ENCODE results near the gene MX1.
"Not testable (repeated sequence)": the region's sequence is repeated elsewhere in the genome, so short reads cannot be mapped to it uniquely, and the experiment has no call there.

Gene MX1

DNA sequence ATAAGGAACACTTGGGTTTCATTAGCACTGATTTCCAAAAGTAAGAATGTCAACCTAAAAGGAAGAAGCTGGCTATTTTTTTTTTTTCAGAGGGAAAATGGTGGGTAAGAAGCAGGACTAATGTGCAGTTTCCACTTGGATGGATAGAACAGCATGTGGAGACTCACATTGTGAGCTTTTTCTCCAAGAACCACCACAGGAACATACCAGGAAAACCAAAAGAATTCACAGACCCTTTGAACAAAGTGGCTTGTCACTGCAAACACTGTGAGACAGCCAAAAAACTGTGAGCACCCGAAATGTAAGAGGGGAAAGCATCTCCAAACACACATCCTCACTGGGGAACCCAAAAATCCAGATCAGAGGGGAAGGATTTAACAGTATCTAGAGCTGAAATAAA lies 15.7 kb upstream of the MX1 start:
- DNase-seq = no peak

DNA sequence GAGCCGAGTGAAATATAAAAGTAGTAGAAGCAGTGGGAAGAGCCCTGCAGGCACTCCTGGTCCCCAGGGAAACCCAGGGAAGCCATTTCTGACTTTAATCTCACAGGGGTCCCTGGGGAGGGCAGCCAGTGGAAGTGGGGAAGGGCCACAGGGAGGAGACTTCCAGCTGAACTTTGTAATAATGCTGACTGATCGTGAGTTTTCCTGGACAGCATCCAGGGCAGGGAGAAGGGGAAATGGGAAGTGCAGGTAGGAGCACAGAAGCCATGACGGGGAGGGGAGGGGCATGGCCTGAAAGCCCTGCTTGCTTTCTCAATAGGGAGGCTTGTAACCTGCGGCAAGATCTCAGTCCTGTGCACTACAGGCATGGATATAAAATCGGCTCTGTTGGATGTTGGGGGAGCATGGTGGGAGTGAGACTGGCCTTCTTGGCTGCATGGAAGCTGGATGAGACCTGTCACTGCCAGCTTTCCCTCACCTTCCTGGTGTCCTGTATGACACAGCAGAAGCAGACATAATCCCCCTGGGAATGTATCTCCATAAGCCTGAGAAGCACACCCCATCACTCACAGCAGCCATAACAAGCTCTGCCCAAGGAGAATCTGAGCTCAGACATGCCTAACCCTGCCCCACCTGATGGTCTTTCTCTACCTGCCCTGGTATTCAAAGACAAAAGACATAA lies 15.1 kb upstream of the MX1 start:
- DNase-seq = no peak

DNA sequence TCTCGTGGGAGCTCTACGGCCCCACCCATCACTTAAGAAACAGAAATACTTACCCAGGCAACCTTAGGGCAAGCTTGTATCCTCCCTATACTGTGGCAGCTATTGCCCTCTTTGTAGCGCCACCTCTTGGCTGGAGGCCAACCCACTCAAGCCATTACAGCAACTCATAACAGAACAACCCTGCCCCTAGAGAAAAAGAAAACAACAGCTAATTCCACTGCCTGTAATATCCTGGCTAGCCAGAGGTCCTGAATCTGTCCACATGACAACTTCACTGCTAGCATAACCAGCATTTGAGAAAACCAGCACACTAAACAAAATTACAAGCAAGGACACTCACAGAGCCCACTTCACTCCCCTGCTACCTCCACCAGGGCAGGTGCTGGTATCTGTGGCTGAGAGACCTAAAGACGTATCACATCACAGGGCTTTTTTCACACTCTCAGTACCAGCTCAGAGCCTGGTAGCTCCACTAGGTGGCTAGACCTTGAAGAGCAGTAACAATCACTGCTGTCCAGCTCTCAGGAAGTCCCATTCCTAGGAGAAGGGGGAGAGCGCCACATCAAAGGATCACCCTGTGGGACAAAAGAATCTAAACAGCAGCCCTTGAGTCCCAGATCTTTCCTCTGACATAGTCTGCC lies 14.5 kb upstream of the MX1 start:
- no peak for DNase-seq

DNA sequence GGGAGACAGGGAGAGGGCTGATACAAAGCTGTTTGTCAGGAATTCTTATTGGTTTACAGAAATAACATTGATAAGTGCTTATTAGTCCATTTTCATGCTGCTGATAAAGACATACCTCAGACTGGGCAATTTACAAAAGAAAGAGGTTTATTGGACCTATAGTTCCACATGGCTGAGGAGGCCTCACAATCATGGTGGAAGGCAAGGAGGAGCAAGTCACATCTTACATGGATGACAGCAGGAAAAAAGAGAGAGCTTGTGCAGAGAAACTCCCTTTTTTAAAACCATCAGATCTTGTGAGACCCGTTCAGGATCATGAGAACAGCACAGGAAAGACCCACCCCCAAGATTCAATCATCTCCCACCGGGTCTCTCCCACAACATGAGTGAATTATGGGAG lies 8.5 kb upstream of the MX1 start:
- not testable (repeated sequence) for DNase-seq

DNA sequence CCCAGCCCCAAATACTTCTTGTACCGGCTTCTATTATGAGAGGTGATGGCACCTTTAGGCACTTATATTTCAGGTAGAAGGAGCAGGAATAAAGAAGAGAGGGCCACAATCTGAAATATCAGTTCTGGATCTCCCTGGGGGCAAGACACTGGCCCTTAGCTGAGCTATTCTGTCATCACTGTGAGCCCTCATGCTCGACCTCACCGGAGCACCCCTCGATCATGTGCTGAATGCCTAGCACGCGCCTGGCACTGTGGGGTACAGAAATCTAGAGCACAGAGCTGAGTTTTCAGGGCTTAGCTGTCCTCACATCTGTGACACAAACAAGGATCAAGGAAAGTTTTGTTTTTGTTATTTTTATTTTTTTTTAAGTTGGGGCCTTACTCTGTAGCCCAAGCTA lies 7.6 kb upstream of the MX1 start:
- DNase-seq = no peak

DNA sequence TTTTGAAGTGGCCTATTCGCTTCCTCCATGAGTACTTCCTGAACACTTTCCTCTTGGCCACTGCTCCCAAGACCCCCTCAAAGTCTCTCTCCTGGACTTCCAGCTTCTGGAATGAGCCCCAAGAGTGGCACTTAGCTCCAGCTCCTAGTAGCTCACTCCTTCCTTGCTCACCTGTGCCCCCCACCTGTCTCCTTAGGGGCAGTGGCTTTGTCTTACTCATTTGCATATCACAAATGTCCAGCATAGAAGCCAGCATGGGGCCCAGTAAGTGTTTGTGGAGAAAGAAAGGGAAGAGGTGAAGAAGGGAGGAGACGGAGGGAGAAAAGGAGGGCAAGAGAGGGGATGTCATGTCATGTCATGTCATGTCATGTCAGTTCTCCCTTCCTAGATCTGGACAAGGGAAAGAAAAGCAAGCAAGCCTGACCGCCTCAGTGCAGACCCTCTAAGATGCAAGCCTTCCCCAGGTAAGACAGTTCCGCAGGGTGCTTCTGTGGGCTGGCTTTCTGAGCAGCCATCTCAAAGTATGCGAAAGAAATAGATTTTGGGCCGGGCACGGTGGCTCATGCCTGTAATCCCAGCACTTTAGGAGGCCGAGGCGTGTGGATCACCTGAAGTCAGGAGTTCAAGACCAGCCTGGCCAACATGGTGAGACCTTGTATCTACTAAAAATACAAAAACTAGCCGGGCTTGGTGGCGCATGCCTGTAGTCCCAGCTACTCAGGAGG lies 6.9 kb upstream of the MX1 start:
- no peak for DNase-seq

DNA sequence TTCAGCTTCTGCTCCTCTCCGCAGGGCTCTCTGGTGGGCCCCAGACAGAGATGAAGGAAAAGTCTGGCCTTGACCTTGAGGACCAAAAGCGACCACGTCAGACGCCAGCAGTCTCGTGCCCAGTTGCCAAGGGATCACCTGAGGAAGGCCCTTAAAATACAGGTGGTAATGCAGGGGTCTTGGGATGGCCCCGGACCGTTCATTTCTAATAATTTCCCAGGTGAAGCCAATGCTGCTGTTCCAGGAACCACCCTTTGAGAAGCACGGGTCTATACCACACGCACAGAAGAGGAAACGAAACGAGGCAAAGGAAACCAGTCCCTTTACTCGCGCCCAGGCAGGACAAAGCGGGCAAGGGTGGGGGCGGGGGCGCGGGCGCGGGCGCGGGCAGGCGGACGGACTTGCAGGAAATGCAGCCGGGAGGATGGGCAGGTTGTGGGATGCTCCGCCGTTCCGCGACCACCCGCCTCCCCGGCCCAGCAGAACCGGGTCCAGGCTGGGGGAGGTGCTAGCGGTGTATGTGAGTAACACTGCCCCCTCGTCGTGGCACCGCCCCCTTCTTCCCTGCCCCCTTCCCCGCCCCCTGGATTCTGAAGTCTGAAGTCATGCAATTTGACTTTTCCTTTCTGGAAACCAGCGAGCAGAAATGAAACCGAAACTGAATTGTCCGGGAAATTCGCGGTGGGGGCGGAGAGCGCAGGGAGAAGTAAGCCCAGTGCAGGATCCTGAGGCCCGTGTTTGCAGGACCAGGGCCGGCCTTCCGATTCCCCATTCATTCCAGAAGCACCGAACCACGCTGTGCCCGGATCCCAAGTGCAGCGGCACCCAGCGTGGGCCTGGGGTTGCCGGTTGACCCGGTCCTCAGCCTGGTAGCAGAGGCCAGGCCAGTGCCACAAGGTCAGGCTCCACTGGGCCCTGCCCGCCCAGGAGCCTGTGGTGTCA lies 5.8 kb upstream of the MX1 start:
- DNase-seq = peak; percentile 17

DNA sequence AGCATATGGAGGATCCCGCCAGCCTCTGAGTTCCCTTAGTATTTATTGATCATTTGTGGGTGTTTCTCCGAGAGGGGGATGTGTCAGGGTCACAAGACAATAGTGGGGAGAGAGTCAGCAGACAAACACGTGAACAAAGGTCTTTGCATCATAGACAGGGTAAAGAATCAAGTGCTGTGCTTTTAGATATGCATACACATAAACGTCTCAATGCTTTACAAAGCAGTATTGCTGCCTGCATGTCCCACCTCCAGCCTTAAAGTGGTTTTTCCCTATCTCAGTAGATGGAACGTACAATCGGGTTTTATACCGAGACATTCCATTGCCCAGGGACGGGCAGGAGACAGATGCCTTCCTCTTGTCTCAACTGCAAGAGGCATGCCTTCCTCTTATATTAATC lies 5.0 kb upstream of the MX1 start:
- DNase-seq = not testable (repeated sequence)

DNA sequence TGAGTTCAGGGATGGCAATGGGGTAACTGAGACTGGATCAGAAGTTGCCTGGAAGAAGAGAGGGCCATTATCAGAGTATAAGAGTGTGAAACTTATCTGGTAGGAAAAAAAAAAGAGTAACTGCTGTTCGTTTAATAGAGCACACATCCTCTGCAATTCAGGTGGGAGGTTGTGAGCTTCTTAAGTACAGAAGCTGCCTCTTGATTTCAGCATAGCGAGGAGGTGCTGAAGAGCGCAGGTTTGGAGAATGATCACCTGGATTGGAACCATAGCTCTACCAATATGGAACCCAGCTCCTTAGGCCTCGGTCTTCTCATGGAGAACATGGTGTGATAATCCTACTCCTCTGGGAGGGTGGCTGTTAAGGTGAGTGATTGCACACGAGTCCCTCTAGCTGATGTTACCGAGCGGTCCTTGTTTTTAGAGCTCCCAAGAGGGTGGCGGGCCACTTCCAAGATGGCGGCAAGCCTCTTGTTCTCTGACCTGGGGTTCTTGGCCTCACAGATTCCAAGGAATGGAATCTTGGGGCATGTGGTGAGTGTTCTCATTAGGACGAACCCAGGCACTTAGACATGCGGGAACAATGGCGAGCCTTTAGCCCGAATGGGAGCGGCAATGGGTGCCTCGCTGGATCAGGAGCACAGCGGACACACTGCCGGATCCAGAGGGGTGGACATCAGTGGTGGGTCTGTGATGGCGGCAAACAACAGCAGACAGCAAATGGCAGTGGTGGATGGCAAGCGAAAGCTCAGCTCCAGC lies 3.3 kb upstream of the MX1 start:
- no peak for DNase-seq

DNA sequence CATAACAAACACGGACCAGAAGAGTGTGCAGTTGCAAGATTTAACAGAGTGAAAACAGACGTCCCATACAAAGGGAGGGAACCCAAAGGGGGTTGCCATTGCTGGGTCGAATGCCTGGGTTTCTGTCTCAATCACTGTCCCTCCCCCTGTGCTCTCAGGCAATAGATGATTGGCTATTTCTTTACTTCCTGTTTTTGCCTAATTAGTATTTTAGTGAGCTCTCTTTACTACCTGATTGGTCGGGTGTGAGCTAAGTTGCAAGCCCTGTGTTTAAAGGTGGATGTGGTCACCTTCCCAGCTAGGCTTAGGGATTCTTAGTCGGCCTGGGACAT lies 2.8 kb upstream of the MX1 start:
- DNase-seq = not testable (repeated sequence)

DNA sequence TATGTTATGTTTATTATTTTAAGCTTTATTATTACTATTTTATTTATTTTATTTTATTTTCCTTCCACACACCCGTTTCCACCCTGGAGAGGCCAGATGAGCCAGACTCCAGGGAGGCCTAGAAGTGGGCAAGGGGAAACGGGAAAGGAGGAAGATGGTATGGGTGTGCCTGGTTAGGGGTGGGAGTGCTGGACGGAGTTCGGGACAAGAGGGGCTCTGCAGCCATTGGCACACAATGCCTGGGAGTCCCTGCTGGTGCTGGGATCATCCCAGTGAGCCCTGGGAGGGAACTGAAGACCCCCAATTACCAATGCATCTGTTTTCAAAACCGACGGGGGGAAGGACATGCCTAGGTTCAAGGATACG lies 468 bp upstream of the MX1 start:
- DNase-seq = no peak

DNA sequence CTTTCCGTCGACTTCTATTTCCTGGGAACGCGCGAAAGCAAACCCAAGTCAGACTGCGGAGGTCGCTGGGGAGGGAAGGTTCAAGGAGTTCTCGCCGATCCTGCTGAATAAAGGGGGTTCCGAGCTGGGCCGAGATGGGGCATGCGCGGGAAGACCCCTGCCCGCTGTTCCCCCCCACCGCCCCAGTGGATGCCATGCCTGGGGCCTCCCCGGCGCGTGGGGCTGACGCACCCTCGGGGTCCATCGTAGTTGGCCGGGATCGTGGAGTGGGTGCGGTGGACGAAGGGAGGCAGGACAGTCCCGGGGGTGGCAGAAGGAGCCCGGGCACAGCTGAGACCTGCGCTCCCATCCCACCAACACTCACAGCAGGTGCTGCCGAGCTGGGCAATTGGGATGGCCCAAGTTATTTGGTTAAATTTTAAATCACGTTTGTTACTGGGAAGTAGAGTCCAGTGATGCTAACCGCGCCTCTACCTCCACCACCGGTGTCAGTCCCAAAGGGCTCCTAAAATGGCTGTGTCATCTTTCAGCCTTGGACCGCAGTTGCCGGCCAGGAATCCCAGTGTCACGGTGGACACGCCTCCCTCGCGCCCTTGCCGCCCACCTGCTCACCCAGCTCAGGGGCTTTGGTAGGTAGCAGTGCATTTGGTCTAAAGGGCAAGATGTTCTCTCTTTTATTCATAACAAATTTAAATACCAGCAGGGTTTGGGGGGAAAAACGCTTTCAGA lies 801 bp downstream of the MX1 start:
- DNase-seq = no peak

DNA sequence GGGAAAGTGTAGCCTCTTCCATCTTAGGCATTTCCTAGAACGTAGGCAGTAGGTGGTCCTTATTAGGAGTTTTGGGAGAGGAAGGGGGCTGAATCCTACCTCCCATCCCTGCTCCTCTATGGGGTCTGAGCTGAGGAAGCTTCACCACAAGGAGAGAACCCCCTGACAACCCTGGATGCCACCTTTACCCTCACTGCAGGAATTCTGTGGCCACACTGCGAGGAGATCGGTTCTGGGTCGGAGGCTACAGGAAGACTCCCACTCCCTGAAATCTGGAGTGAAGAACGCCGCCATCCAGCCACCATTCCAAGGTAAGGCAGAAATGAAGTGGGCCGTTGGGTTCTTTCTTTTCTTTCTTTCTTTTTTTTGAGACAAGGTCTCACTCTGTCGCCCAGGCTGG lies 1.5 kb downstream of the MX1 start:
- no peak for DNase-seq

DNA sequence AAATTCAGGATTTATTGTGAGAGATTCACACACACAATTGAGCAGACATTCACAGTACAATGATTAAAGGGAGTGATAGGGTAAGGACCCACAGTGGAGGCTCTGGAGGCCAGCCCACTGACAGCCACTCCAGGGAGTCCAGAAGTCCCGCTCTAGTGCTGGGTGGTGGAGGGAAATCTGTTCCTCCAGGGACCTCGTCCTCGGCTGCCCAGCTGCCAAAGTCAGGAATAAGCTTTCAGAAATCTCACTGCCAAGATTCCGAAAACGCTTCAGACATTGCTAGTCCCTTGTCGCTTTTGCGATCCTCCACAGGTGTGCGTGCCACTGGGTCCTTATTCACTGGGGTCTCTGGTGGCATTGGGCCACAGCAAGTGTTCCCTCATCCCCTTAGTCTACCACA lies 2.3 kb downstream of the MX1 start:
- no peak for DNase-seq

DNA sequence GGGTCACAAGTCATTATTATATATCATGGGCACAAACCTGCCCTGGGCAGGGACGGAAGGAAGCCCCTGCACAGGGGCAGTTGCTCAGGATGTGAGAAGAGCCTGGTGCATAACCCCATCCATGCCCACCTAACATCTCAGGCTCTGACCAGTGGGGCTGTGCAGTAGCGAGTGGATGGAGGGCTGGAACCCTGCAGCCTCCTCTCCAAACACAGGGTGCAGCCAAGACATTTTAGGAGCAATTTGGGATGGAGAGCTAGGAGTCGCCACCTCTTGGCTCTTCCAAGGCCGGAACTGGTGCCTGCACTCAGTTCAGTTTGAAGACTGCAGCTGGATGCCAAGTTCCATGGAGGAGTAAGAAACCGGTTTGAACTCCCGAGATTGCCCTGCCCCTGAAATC lies 2.8 kb downstream of the MX1 start:
- no peak for DNase-seq

DNA sequence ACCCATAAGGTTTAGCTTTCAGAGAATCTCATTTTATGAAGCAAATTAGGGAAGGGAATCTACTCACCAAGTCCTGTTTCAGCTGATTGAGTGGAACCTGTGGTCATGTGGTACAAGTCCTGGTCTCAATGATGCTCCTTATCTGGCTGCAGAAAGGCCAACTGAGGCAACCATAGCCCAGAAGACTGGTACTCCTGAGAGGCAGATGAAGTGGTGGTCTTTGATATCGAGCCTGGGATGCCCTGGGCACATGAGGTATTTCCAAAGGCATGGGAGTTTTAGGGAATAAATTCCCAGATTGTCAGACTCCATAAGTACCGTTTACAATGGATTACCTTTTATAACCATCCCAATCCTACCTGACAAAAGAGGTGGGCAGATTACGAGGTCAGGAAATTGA lies 3.3 kb downstream of the MX1 start:
- DNase-seq = no peak

DNA sequence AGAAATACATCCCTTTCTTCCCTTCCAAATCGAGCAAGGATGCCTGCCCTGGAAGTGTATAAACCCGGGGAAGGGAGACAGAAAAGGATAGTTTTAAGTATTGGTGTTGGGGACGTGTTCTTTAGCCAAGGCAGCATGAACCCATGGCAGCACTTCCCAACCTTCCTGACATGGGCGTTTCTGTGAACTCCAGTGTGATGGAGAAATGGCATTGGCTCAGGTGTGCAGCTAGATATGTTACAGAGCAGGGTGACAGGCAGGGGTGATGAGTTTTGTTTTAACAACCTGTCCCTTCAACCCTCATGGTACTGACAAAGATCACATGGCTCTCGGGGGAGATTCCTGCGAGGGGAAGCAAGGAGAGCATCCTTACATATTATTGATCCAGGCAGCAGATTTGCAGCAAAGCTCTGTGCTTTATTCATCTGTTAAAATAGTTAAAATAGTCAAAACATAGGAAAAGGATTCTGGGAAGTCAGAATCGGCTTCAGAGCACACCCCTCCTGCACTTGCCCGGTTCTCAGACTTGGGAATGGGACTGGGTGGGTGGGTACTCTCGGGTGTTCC lies 4.0 kb downstream of the MX1 start:
- DNase-seq = no peak

DNA sequence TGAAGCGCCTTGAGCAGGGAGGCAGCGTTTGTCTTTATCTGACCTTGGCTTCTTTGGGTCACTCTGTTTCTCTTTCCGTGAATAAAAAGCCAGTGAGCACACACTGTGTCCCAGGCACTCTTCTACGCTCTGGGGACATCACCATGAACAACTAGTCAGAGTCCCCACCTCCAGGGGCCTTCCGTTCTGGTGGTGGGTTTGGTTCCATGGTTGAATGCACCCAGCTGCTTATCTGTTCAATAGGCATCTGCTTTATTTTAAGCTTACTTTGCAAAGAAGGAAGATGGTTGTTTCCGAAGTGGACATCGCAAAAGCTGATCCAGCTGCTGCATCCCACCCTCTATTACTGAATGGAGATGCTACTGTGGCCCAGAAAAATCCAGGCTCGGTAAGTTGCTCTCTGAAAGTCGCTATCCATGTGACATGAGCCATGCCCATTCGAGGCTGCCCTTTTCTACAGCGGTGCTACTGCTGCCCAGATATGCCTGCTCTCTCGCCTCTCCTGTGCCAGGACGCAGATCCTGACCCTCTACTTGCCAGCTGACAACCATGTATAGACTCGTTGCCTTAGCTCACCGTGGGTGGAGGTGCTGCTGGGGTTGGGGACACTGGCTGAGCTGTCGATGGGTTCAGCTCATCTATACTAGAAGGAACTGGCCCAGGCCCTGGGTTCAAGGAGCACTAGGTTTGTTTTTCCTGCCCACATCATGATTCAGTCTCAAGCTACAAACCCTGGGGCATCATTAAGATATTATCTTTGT lies 5.9 kb downstream of the MX1 start:
- DNase-seq = no peak

DNA sequence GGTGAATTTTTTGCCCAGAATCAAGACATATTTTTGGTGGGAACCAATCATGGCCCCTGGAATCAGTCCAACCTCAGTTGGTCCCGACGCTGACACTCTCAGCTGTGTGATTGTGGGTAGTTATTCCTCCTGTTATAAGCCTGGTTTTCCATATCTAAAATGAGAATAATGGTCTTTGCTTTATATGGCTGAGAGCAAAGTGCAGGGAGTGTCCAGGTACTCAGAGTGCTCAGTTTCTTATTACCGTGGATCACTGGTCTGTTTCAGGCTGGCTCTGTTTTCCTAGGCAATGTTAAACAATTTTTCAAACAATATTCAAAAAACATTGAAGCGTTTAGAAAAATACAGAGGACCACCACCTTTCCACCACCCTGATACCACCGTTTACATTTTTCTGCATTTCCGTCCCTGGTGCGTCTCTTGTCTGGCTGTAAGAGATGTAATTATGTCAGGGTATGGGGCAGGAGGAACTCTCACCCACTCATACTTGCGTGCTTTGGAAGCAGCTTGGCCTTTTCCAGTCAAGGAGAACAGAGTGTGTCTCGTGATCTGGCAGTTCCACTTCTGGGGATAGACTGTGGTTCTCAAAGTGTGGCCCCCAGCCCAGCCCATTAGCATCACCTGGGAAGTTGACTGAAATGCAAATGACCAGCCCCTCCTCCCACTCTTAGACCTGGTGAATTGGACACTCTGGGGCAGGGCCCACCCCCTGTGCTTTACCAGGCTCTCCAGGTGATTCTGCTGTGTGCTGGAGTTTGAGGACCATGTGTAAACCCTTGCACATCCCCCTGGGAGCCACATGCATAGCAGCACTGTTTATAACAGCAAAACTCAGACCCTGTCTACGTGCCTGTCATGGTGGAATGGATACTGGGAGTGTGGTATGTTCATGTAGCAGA lies 6.8 kb downstream of the MX1 start:
- no peak for DNase-seq

DNA sequence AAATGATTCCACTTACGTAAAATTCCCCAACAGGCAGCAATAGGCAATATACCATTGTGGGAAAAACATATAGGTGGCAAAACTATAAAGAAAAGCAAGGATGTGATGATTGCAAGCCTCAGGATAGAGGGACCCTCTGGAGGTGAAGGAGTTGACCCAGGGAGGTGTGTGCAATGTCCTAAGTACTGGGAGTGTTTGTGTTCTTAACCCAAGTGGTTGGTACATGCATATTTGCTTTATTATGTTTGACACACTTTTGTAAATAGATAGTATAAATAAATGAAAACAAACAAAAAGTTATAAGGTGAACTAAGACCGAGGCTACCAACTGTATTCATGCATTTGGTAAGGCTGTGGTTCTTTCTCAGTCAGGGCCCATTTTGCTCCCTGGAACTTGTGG lies 7.5 kb downstream of the MX1 start:
- DNase-seq = no peak
